Upper lobe of left lung (tissue), 4 donors: ENCODE results near the gene CCZ1B.
"Not testable (repeated sequence)": the region's sequence is repeated elsewhere in the genome, so short reads cannot be mapped to it uniquely, and the experiment has no call there.

Source experiments
- CTCF ChIP-seq, 6 experiments: fragments of 450-650 bp in 4 of 6; fragments of 200-600 bp in 2 of 6; sonication (generic) in 2 of 6; IDR thresholded peaks; one replicate each; pipeline ENCODE4 v1.5.1; 2016 to 2019; ENCODE audit warnings: antibody characterized with exemption in 6 of 6
- POLR2A ChIP-seq, 4 donors: fragments of 450-650 bp; IDR thresholded peaks; one replicate each; pipeline ENCODE4 v1.5.1; 2016 to 2017; ENCODE audit warnings: antibody characterized with exemption in 4 of 4, mild to moderate bottlenecking in 2 of 4
- POLR2AphosphoS5 ChIP-seq, 2 donors: sonication (generic); formaldehyde crosslinking; IDR thresholded peaks; one replicate each; pipeline ENCODE4 v1.5.1; 2017; ENCODE audit warnings: antibody characterized with exemption in 2 of 2

GRCh38 chr7:6835521-6835920, 9.4 kb upstream of the CCZ1B start:
- not testable (repeated sequence) for TF ChIP-seq CTCF, POLR2A, POLR2AphosphoS5 (IDR thresholded peaks at IDR 0.05)
